Fibroblast of skin of left biceps (primary cell): Measurements from ENCODE around the gene CTSA.

Experiments
- DNase-seq, 2 experiments: peaks; one replicate each; pipeline ENCODE4 v3.0.0-alpha.2; 2013; ENCODE audit warnings: low read depth in 2 of 2

CTSA gene

DNA sequence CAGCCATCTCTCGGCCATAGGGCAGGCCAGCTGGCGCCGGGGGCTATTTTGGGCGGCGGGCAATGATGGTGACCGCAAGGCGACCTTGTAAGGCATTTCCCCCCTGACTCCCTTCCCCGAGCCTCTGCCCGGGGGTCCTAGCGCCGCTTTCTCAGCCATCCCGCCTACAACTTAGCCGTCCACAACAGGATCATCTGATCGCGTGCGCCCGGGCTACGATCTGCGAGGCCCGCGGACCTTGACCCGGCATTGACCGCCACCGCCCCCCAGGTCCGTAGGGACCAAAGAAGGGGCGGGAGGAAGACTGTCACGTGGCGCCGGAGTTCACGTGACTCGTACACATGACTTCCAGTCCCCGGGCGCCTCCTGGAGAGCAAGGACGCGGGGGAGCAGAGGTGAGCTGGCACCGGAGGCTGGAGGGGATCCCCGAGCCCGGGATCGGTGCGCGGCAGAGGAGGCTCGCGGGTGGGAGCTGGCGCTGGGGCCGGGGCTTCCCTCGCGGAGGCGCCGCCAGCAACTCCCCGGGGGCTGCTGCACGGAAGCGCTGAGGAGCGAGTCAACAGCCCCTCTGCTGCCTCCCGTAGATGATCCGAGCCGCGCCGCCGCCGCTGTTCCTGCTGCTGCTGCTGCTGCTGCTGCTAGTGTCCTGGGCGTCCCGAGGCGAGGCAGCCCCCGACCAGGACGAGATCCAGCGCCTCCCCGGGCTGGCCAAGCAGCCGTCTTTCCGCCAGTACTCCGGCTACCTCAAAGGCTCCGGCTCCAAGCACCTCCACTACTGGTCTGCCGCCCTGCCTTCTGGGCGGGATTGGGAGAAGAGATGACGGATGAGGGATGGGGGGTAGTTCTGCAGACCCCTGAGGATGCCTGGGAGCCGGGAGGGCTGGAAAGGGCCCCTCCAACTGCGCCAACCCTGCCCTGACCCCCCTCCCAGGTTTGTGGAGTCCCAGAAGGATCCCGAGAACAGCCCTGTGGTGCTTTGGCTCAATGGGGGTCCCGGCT, at the start of gene CTSA, which contains the start of gene NEURL2:
TSS of gene CTSA (plus strand) at position 351 of the 999 bp plus-strand sequence. CDS start at position 585, 234 bp downstream.
TSS of gene NEURL2 (minus strand) at position 224 of the 999 bp plus-strand sequence. CDS start at position 7, 217 bp downstream.
- DNase-seq = peak; percentile 77 to 82

DNA sequence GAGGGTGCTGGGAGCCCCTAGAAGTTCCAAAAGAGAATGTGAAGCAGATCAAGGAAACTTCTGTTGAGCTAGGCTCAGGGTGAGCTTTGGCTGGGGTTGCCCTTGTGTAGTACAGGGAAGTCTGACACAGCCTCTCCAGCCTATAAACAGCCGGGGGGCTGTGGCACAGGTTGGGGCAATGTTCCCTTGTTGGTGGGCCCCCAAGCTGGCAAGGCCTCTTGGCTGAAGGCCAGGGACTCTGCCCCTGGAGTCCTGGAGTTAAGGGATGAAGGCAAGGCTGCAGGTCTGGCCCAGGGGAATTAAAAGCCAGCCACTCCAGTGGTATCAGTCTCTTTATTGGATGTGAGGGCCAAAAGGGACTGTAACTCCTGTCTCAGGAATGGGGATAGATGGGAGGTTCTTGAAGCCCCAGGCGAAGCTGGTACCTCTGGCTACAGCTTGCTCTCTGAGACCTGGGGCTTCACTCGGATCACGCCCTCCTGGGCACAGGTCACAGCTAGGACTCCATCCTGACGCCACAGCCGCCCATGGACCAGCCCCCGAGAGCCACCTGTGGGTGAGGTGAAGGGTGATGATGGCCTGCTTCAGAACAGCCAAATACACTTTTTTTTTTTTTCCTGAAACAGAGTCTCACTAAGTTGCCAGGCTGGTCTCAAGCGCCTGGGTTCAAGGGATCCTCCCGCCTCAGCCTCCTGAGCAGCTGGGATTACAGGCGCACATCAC, 49.6 kb upstream of the CTSA start:
- no peak for DNase-seq

DNA sequence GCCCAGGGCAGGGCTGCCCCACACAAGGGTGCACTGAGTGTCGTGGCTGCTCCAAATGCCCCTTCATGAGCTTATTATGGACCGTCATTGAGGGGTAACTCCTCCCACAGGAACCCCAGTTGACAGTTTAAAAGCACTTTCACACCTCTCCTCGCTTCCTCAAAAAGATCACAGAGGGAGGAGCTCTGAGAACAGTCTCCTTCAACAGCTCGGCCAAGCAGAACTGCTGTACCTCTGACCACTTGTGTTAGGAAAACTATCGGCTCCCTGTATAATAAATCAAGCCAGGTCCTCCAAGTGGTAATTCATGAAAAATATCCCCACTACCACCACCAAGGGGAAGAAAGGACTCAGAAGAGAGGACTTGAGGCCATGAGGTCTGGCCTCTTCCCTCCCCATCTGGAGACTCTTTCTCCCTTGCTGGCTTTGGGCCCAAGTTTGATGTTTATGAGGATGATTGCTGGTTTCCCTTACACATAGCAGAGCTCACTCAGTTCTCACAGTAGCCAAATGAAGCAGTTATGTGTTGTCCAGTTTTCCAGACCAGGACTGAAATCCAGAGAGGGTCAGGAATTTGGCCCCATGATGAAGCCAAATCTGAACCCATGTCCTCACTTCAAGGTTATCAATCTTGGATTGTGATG, 48.8 kb upstream of the CTSA start:
- no peak for DNase-seq

DNA sequence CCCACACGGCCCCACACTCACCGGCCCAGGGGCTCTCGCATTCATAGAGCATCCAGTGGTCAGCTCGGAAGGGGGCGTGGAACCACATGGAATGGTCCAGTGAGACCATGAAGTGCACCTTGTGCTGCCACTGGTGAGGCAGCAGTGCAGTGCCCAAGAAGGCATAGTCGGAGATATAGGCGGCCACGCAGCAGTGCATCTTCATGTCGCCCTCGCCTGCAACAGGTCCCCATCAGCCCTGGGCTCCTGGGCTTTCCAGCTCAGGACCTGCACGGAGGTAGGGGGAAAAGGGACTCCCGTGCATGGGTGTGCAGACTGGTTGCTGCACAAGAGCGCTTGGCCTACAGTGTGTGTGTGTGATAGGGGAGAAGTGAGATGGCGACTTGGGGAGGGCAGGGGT, 47.6 kb upstream of the CTSA start:
- no peak for DNase-seq

DNA sequence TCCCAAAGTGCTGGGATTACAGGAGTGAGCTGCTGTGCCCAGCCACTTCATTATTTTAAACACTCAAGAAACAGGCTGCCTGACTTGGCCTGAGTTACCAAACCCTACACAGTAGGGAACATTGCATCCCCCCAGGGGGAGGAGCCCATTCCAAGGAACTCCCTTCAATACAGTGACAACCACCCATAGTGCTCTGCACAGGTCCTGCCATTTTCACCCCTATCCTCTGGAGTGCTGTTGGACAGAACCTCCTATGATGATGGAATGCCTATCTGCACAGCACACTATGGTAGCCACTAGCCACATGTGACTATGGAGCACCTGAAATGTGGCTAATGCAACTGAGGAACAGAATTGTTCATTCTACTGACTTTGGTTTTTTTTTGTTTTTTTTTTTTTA, 45.7 kb upstream of the CTSA start:
- DNase-seq = no peak

DNA sequence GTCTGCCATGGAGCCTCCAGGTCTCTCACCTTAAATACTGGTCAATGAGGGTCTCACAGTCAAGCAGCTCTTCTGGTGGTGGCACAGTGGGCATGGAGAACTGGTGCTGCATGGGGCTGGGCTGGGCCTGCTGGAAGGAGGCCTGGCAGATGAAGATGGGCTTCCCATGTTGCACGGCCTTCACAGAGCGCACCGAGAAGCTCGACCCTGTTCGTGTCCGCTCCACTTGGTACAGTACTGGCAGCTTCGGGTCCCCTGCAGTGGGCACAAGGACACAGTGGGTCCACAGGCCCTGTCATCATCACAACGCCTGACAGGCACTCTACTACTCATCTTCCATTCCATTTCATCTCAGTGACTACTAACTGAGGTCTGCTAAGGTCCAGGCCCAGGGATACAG, 42.7 kb upstream of the CTSA start:
- no peak for DNase-seq

DNA sequence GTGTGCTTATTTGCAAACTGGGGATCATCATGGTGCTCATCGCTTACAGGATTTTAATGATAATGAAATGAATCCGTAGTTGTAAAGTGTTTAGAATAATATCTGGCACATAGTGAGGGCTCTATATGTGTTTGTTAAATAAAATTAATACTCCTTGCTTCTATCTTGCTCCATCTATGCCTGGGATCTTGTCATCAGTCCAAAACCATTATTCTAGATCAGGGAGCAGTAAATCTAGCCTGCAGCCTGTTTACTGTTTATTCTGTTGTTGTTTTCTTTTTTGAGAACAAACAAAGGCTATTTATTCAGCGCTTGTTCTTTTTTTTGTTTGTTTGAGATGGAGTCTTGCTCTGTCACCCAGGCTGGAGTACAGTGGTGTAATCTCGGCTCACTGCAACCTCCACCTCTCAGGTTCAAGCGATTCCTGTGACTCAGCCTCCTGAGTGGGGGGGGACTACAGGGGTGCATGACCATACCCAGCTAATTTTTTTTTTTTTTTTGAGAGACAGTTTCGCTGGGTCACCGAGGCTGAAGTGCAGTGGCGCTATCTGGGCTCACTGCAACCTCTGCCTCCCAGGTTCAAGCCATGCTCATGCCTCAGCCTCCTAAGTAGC, 42.1 kb upstream of the CTSA start:
- no peak for DNase-seq

DNA sequence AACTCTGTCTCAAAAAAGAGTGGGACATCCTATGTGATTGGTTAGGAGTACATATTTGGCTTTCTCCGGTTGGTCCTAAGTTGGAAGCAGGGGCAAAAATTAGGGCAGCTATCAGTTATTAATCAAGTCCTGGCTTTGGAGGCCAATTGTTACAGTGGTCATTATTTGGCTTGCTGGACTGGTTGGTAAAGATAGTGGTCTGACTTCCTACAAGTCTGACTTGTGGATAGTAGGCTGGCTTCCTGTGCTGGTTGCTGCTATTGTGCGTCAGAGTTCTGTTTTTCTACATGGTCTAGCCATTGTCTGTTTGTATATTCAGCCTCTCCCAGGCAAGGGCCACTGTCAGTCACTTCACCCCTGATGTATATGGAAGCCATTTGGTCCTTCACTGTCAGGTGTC, 40.9 kb upstream of the CTSA start:
- no peak for DNase-seq

DNA sequence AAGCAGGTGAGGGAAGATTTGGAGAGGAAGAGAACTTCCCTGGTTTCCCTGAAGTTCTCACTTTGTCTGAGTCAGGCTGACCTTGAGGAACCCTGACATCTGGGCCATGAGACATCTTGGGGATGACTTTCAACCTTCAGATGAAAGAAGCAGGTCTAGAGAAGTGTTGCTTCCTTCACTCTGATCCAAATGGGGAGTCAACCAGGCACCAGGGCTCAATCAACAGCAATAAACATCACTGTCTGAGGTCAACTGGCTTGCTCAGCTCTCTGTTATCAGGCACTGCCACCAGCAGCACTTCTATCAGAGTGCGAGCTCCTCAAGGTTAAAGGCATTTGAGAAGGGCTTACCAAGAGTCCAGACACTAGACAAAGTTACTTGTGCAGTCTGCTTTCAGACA, 40.2 kb upstream of the CTSA start:
- DNase-seq = no peak

DNA sequence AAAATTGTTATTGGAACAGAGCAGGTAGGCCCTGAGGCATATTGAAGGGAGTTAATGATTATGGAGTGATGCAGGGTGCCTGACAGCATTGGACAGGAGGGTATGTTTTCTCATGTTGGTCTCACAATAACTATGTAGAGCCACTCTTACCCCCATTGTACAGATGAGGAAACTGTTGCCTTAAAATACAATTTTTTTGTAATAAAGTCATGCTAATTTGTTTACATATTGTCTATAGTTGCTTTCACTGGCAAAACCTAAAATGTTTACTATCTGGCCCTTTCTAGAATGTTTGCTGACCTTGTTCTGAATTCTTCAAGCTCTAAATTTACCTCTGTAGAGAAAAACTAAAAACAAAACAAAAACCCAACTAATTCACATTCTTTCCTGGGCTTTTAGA, 39.6 kb upstream of the CTSA start:
- no peak for DNase-seq

DNA sequence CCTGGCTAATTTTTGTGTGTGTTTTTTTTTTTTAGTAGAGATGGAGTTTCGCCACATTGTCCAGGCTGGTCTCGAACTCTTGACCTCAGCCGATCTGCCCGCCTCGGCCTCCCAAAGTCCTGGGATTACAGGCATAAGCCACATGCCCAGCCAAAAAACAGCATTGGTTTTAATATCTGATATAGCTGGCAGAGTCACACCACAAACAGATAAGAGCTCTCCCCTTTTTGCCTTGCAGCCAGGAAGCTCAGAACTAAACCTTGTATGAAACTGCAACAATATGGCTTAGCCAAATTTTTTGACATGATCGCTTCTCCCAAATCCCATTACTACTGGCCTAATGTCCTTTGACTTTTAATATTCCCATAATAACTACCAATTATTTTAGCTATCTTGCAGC, 38.8 kb upstream of the CTSA start:
- no peak for DNase-seq

DNA sequence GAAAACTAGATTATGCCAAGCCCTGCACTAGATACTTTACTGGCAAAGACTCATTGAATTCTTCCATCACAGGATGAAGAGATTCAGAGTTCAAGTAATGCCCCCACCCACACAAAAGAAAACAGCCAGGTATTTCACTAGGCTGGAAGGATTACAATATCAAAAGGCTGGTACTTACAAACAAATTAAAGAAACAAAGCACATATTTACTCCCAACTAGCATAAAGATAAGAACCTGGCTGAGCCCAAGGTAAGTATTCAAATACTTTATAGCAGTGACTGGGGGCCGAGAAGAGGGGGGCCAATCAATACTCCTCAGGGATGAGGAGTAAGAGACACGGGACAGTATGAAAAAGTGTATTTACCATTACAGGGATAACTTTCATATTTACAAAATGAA, 37.7 kb upstream of the CTSA start:
- no peak for DNase-seq

DNA sequence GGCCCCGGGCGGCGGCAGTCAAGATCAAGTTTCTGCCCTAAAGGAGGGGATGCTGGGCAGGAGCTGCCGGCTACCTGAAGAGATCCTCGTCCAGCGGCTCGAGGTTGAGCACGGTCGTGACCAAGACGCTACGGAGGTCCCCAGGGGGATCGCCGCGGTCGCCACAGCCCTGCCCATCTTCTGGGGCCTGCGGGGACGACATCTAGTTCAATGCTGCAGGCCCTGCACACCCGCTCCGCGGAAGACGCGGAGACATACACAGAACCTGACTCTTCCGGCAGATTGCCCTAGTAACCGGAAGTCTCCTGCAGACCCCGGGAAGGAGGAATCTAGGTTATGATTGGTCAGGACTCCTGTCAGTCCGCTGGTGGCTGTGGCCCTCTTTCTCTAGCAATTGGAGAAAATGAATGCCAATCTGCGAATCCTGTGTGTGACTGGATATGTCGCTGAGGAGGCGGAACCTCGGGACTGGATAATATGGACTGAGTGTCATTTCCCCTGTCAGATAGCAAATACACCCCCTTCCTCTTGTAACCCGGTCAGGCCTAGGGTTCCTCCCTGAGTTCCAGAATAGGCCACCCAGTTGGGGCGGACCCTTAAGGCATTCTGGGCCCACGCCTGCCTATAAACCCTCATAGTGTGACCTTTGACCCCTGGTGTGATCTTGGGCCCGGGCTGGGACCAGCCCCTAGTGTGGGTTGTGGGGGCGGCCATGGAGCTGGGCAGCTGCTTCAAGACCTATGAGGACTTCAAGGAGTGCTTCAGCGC, 33.8 kb upstream of the CTSA start, which contains the start of the genes ACOT8 and ZSWIM3:
TSS of gene ACOT8 (minus strand) at position 279 of the 768 bp plus-strand sequence. CDS start at position 202, 77 bp downstream.
TSS of gene ZSWIM3 (plus strand) at position 501 of the 768 bp plus-strand sequence. CDS start at position 713, 212 bp downstream.
- peak; percentile 100 for DNase-seq

DNA sequence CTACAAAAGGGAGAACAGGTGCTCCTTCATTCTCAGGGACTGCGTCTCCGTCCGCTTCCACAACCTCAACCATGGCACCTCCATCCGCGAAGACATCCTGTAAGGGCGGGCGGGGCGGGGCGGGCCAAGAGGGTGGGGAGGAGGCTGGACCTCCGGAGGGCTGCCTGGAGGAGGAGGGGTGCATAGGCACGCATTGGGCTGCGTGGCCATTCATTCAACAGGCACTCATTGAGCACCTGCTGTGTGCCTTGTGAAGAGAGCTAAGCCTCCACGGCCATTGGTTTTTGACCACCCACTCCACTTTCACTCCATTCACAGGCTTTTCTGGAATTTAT, 33.3 kb upstream of the CTSA start:
- DNase-seq = no peak

DNA sequence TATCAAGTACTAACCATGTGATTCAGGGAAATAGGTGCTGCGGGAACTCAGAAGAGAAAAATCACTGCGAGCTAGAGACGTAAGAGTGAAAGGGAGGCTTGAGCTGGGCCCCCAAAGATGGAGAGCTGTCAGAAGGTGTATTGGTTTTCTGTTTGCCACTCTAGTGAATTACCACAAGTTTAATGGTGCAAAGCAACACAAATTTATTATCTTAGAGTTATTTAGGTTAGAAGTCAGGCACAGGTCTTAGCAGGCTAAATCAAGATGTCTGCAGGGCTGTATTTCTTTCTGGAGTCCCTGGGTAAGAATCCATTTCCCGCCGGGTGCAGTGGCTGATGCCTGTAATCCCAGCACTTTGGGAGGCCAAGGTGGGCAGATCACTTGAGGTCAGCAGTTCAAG, 31.2 kb upstream of the CTSA start:
- no peak for DNase-seq

DNA sequence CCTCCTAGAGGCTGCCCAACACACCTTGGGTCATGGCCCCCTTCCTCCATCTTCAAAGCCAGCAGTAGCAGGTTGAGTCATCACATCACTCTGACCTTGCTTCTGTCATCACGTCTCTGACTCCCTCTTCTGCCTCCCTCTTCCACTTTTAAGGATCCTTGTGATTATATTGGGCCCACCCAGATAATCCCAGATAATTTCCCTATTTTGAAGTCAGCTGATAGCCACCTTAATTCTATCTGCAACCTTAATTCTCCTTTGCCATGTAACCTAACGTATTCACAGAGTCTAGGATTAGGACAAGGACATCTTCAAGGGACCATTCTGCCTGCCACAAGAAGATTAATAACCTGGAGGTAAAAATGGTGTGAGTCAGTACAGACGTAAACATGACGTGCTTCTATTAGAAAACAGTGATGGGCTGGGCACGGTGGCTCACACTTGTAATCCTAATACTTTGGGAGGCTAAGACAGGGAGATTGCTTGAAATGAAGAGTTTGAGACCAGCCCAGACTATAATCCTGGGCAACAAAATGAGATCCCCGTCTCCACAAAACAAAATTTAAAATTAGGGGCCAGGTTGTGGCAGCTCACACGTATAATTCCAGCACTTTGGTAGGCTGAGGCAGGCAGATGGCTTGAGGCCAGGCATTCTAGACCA, 30.4 kb upstream of the CTSA start:
- no peak for DNase-seq

DNA sequence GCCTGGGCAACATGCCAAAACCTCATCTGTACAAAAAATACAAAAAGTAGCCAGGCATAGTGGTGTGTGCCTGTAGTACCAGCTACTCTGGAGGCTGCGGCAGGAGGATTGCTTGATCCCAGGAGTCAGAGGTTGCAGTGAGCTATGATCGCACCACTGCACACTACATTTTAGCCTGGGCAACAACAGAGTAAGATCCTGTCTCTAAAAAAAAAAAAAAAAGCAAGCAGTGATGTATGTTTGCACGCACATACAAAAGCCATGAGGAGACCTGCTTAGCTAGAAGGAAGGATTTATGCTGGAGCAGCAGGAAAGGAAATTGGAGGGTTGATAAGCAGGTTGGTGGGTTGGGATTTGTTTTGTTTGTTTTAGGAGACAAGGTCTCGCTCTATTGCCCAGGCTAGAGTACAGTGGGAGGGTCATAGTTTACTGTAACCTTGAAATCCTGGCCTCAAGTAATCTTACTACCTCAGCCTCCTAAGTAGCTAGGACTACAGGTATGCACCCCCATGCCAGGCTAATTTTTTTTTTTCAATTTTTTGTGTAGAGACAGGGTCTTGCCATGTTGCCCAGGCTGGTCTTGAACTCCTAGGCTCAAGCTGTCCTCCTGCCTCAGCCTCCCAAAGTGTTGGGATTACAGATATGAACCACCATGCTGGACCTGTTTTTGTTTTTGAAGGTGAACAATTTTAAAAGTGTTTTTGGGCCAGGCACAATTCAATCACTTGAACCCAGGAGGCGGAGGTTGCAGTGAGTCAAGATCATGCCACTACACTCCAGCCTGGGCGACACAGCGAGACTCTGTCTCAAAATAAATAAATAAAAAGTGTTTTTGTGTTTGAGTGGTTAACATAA, 29.7 kb upstream of the CTSA start:
- no peak for DNase-seq

DNA sequence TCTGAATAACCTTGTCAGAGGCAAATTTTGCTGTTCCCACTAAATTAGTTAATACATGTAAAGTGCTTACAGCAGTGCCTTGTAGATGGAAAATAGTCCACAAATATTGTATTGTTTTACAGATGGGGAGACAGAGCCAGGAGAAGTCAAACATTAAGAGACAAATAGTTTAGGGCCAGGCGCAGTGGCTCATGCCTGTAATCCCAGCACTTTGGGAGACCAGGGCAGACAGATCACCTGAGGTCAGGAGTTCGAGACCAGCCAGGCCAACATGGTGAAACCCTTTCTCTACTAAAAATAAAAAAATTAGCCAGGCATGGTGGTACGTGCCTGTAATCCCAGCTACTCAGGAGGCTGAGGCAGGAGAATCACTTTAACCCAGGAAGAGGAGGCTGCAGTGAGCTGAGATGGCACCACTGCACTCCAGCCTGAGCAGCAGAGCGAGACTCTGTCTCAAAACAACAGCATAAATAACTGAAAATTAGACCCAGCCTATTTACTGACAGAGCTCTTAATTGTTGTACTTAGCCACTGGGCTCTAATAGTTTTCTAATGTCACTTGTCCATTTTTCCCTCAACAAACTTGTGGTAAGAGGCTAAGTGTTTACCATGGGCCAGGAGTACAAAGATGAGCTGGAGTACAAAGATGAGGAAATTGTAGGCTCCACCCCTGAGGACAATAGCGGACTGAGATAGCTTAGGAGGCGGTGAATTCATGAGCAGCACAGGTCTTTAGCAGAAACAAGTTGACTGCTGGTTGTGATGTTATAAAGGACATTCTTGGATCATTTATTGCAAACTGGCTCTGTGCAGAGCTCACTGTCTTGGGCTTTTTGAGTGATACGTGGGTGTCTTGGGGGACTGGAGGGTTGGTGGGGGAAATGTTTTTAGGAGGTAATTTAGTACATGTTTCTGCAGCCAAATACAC, 27.3 kb upstream of the CTSA start:
- DNase-seq = no peak
